AG04449 (cell line): Measurements from ENCODE around the gene APC2.

Experiments
- CTCF ChIA-PET: fragments of 350-600 bp; formaldehyde crosslinking; extraction: SDS; loops from one replicate; lab custom pipeline; 2021; ENCODE audit warnings: antibody characterized with exemption; lab: Yijun Ruan, JAX
- POLR2A ChIA-PET: fragments of 400-600, 350-600 bp; formaldehyde crosslinking; extraction: SDS; loops from one replicate; lab custom pipeline; 2020; ENCODE audit warnings: antibody characterized with exemption, inconsistent platforms; lab: Yijun Ruan, JAX
- DNase-seq: peaks from one replicate; pipeline ENCODE4 v3.0.0-alpha.2; 2010; ENCODE audit warnings: low read depth, low spot score
- H3K4me3 ChIP-seq: 2 replicates; pipeline ENCODE4 v1.5.1; 2011; ENCODE audit warnings: low read depth, mild to moderate bottlenecking, control low read depth, low read length
- TF ChIP-seq, protein P1 (sequence below): IDR thresholded peaks from one replicate; pipeline ENCODE4 v1.5.1; 2011; ENCODE audit warnings: mild to moderate bottlenecking, moderate library complexity, low read length, control low read depth, inconsistent platforms; ENCODE audit not compliant: insufficient read depth; ENCODE audit errors: missing control alignments

APC2 gene

DNA sequence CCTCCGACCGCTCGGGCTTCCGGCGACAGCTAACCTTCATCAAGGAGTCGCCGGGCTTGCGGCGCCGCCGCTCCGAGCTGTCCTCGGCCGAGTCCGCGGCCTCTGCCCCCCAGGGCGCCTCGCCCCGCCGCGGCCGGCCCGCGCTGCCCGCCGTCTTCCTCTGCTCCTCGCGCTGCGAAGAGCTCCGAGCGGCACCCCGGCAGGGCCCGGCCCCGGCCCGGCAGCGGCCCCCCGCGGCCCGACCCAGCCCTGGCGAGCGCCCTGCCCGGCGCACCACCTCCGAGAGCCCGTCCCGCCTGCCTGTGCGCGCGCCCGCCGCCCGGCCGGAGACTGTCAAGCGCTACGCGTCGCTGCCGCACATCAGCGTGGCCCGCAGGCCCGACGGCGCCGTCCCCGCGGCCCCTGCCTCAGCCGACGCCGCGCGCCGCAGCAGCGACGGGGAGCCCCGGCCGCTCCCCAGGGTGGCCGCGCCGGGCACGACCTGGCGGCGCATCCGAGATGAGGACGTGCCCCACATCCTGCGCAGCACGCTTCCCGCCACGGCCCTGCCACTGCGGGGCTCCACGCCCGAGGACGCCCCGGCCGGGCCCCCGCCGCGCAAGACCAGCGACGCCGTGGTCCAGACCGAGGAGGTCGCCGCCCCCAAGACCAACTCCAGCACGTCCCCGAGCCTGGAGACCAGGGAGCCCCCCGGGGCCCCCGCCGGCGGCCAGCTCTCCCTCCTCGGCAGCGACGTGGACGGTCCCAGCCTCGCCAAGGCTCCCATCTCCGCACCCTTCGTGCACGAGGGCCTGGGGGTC lies 19.5 kb downstream of the APC2 start:
- TF ChIP-seq, protein P1, sequence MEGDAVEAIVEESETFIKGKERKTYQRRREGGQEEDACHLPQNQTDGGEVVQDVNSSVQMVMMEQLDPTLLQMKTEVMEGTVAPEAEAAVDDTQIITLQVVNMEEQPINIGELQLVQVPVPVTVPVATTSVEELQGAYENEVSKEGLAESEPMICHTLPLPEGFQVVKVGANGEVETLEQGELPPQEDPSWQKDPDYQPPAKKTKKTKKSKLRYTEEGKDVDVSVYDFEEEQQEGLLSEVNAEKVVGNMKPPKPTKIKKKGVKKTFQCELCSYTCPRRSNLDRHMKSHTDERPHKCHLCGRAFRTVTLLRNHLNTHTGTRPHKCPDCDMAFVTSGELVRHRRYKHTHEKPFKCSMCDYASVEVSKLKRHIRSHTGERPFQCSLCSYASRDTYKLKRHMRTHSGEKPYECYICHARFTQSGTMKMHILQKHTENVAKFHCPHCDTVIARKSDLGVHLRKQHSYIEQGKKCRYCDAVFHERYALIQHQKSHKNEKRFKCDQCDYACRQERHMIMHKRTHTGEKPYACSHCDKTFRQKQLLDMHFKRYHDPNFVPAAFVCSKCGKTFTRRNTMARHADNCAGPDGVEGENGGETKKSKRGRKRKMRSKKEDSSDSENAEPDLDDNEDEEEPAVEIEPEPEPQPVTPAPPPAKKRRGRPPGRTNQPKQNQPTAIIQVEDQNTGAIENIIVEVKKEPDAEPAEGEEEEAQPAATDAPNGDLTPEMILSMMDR, result no peak
- POLR2A ChIA-PET, result no interaction called here
- DNase-seq, result no peak
- CTCF ChIA-PET, result interaction anchor here (1.2 to 1.7 kb wide), 4 partner anchors 8 to 189 kb away, joined by 5 to 8 read pairs (median 6); no protein-coding TSS in a partner anchor
- H3K4me3 ChIP-seq, result peak overlapping the region; percentile 15; the same call in 1 of the 2 replicates

DNA sequence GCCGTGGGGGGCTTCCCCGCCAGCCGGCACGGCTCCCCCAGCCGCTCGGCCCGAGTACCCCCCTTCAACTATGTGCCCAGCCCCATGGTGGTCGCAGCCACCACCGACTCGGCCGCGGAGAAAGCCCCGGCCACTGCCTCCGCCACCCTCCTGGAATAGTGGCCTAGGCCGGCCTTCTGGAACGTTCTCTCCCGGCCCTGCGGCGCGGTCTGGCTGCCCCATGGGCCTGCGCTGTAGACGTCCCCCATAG lies 20.1 kb downstream of the APC2 start:
- TF ChIP-seq, protein P1, result no peak
- ChIA-PET POLR2A (no interaction called here), CTCF (no interaction called here)
- no peak for DNase-seq
- H3K4me3 ChIP-seq, result peak overlapping the region; percentile 15; the same call in 1 of the 2 replicates

DNA sequence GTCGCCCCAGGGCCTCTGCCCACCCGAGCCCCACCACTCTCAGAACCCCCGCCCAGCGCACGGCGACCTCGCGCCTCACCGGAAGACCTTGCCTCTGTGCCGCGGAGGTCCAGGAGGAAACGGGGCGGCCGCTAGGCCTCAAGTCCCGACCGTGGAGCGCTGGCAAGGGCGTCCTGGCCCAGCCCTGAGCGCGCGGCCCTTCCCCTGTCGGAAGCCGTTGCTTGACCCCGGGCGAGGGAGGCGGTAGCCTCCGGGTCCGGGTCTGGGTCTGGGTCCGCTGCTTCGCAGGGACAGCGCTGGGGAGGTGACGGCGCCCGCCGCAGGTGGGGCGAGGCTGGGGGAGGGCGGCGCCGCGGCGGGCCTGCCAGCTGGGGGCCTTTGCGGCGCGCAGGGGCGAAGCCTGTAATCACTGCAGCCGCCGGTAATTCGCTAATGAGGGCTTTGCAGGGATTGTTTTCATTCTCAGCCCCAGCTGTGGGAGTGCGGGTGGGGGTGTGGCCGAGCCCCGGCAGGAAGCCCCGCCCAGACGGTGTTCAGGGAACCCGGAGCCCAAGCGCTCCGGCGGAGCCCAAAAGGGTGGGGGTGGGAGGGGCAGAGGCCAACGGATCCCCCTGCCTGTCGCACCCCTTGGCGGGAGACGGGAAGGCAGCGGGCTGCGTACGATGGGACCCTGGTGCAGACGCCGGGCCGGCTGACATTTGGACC lies 20.5 kb downstream of the APC2 start:
- DNase-seq, result no peak
- ChIA-PET POLR2A (interaction anchor here (1.1 kb wide), 1 partner anchor 201 kb away, joined by 3 read pairs; the partner anchor contains the start of gene CIRBP), CTCF (no interaction called here)
- TF ChIP-seq, protein P1, result no peak
- peak overlapping the region; percentile 15 for H3K4me3 ChIP-seq

DNA sequence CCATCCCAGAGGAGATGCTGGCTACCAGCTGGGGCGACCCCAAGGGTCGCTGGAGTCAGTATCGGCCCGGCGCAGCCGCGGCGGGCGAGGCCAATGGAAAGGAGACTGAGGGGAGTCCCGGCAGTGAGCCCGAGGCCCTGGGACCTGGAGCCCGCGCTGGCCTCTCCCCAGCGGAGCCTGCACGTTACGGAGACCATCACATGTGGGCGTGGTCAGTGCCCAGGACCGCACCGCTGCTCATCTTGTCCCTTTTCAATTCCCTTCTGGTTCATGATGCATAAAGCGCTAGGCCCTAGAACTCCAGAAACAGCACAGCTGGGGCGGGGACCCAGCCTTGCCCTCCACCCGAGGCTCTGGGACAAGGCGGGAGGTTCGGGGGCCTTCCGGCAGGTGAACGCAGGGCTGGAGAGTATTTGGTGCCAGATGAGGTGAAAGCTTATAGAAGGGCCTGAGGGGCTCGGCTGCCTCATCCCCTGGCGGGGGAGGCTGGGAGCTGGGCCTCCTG lies 21.1 kb downstream of the APC2 start:
- ChIA-PET POLR2A (interaction anchor here (1.1 to 1.2 kb wide), 2 partner anchors 16 to 202 kb away, joined by 3 read pairs; partner anchors contain the start of gene CIRBP), CTCF (interaction anchor here (0.7 to 2.0 kb wide), 3 partner anchors 8 to 198 kb away, joined by 3 to 5 read pairs (median 4); no protein-coding TSS in a partner anchor)
- TF ChIP-seq, protein P1, result no peak
- no peak for DNase-seq
- peak overlapping the region; percentile 12 for H3K4me3 ChIP-seq

DNA sequence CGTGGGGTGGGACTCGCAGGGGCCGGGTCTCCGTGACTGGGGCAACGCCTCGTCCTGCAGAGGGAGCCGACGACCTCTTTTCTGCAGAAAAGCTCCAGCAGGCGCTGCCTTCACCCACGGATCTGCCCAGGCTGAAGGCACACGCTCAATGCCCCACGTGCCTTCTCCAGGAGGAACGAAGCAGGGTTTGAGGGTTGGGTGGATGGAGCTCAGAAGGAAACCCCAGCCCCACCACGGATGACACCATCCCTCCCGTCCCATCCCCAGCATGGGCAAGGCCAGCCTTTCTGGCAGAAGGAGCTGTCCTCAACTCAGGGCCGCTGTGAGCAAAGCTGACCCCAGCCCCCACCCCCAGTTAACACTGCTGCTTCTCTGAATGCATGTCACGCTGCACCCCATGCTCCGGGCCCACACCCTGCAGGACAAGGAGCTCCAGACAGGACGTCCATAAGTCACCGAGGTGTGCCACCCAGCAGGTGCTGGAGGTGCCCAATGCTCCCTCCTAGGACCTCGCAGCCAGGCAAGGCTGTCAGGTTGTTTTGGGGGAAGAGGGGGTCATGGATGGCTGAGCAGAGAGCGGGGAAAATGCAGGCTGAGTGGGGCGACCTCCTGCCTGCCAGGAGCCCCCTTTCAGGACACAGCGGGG lies 21.7 kb downstream of the APC2 start:
- ChIA-PET POLR2A (interaction anchor here (0.5 to 1.2 kb wide), 3 partner anchors 16 to 202 kb away, joined by 3 read pairs; partner anchors contain the start of genes CIRBP and REEP6), CTCF (interaction anchor here (0.7 to 2.0 kb wide), 4 partner anchors 9 to 198 kb away, joined by 3 to 5 read pairs (median 4); no protein-coding TSS in a partner anchor)
- DNase-seq, result no peak
- TF ChIP-seq, protein P1, result no peak
- H3K4me3 ChIP-seq, result no peak overlapping the region
